HG03521 (cell line): Measurements from ENCODE around the gene HSDL2.
"Not testable (repeated sequence)": the region's sequence is repeated elsewhere in the genome, so short reads cannot be mapped to it uniquely, and the experiment has no call there.

Source experiments
- ATAC-seq: cut with Tn5 transposase; IDR thresholded peaks from one replicate; pipeline ENCODE4 v1.9.1; 2021; ENCODE audit warnings: mild to moderate bottlenecking, moderate library complexity; ENCODE audit not compliant: unreplicated experiment

Gene HSDL2

DNA sequence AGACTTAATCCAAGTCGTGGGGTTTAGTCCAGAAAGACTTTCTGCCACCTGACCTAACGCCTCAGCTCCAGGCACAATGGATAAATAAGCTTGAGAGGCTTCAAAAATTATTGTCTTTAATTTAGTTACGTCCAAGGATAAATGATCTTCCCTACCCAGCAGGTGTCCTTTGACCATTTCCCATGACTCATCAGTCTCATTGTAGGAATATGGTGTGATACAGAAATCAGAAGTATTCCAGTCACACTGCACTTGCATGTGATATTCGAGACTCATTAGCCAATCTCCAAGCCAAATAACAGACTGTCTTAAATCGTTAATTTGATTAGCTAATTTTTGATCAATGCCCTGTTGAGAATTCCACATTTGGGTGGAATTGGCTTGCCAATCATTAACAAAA is 13.2 kb downstream of the HSDL2 start:
- not testable (repeated sequence) for ATAC-seq

DNA sequence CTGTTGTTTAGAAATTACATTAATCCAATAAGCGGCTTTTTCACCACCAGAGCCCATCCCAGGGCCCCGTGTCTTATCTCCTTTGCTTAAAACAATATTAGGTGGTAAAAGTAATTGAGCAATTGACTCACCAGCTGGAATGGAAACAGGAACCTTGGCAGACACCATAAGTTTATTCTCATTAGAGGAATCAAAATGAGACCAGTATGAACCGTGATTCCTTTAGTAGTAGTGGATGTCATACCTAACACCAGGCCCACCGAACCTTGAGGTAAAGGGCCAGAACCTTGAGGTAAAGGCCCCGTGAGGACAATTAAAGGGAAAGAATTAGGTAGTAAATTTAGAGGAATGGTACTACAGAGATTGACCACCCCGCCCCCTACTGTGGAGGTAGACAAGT is 16.5 kb downstream of the HSDL2 start:
- no peak for ATAC-seq

DNA sequence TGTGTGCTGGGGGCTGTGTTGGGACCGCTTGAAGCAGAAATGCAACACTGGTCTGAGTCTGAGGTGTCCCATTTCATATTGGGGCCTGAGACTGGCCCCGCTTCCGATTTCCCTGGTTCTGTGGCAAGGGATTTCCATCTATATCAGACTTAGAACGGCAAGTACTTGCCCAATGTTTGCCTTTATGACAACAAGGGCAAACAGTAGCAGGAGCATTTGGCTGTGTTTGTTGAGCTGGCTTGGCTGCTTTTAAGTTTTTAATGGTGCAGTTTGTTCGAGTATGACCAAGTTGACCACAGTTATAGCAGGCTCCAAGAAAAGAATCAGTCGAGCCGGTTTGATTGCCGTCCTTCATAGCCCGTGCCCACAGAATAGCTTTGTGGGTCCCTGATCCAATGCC is 17.0 kb downstream of the HSDL2 start:
- no peak for ATAC-seq

DNA sequence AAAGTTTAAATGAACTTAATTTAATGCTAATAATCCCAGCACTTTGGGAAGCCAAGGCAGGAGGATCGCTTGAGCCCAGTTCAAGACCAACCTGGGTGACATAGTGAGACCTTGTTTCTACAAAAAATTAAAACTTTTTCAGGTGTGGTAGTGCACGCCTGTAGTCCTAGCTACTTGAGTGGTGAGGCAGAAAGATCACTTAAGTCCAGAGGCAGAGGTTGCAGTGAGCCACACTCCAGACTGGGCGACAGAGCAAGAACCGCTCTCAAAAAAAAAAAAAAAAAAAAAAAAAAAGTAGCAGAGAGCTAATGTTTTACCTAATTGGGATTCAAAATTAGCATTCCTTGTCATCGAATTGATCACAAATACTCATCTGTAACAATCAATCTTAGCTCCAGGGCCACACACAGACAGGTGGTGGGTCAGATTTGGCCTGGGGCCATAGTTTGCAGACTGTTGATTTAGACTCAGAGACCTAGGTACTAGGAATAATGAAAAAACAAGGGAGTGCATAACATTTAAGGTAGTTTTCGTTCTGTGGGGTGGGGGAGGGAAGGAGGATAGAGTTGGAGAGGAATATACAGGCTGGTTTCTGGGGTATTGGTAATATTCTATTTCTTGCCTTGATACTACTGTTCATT is 21.4 kb downstream of the HSDL2 start:
- no peak for ATAC-seq

DNA sequence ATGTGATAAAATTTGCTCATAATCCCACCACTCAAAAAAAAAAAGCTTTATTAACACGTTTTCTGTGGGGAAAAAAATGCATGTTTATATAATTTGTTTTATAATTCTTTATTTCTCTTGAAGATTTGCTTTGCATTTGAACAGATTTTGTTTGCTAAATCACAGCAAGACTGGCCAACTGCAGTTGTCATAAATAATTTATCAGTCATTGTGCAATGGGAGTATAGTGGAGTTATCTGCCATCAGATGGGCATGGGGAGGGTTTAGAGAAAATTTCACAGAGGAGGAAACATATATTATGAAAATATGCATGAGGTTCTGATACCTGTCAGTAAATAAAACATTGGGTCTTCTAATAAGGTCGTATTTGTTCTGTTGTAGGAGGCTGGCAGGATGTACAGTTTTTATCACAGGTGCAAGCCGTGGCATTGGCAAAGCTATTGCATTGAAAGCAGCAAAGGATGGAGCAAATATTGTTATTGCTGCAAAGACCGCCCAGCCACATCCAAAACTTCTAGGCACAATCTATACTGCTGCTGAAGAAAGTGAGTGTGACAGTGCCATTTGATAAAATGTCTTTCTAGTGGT is 23.8 kb downstream of the HSDL2 start:
- no peak for ATAC-seq

DNA sequence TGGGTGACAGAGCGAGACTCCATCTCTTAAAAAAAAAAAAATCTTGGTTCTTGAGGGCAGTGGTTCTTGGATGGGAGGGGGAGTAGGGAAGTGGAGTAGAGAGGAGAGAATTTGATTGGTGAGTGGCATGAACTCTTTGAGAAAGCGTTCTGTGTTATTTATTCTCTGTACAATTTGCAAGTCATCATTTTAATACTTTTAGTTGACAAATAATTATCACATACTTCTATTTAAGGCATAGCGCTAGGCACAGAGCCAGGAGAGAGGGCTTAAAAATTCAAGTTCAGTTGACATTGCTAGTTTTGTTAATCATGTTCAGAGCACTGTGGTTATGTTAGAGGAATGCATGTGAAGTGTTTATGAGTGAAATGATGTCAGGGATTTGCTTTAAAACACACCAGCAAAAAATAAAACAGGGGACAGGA is 24.6 kb downstream of the HSDL2 start:
- no peak for ATAC-seq

DNA sequence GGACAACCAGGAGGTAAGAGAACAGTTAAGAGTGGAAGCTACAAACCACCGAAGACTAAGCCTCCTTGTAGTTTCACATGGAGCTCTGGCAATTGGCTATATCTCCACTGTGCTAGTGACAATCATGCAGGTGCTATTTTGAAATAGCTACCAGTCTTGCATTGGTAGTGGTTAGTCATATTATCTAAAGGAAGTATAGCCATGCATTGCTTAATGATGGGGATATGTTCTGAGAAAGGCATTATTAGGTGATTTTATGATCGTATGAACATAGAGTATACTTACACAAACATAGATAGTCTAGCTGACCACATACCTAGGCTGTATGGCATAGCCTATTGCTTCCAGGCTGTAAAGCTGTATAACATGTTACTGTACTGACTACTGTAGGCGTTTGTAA is 28.4 kb downstream of the HSDL2 start:
- no peak for ATAC-seq

DNA sequence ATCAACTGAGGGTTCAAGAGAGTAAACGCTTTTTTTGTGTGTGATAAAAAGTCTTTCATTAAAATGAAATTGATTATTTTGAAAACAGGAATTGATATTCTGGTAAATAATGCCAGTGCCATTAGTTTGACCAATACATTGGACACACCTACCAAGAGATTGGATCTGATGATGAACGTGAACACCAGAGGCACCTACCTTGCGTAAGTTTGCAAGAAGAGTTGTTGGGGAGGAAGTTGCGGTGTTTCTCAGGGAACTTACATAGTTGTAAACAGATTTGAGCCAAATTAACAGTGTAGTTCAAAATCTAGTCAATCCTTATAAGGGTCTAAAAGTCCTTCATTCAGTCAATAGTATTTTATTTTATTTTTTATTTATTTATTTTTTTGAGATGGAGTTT is 28.9 kb downstream of the HSDL2 start:
- ATAC-seq: no peak

DNA sequence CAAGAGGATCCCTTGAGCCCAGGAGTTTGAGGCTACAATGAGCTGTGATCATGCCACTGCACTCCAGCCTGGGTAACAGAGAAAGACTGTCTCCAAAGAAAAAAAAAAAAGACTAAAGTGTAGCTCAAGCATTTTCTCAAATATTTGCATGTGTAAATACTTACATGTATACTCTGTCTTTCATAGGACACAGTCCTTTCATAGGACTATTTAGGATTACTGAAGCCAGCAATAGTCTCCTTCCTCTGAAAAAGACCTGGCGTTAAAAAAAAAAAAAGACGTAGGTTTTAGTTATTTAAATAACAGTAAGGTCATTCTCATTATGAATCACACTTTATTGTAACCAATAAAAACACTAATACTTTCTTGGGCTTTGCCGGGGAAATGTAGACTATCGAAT is 29.9 kb downstream of the HSDL2 start:
- no peak for ATAC-seq

DNA sequence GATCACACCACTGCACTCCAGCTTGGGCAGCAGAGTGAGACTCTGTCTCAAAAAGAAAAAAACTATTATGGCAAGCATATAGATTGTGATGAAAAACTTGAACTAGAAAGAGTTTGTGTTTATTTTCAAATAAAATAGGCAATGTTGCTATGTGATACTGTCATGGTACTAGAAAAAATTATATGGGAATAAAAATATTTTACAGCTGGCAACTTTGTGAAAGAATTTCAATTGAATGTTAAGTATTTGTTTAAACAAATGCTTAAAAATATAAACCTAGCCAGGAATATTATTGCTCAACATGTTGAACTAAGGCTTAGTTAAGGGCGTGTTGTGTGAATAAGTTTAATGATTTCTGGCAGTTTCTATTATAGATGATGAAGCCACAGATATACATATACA is 31.7 kb downstream of the HSDL2 start:
- no peak for ATAC-seq

DNA sequence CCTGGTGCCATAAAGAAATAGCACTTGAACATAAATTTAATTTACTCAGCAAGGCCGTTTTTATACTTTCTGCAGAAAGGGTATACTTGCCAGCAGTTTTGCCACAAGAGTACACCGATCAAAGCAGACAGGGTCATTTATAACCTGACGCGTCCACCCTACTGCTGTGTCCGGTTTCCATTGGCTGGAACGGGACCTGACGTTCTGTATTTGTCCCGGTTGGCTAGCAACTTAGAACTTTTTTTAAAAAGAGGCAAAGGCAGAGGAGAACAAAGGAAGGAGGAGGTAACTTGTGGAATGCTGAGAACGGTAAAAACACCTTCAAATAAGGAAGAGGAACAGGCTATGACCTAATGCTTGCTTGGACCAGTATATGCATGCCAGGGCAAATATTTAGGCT is 33.8 kb downstream of the HSDL2 start:
- not testable (repeated sequence) for ATAC-seq

DNA sequence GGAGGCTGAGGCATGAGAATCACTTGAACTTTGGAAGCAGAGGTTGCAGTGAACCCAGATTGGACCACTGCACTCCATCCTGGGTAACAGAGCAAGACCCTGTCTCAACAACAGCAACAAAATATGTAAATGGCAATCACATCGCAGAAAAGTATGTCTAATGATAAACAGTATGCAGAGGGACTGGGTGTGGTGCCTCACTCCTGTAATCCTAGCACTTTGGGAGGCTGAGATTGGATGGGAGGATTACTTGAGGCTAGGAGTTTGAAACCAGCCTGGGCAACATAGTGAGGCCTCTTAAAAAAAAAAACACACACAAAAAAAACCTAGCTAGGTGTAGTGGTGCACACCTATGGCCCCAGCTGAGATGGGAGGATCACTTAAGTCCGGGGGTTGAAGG is 40.3 kb downstream of the HSDL2 start:
- ATAC-seq: no peak

DNA sequence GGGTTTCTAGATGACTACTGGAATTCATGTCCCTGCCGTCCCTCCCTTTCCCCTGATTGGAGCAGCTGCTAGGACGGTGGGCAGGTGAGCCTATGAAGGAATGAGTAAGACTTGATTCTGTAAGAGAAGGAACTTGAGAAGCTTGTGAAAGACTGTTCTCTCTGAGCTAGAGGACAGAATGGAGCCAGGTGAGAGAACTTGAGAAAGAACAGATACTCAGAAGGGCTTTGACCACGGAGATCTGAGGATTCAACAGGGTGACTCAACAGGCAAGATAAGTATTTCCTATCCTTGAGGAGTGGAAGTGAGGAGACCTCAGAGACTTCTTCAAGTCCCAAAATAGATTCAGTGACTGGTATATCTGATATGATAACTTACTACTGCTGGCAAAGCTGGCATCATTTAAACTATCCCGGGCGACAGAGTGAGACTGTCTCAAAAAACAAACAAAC is 41.9 kb downstream of the HSDL2 start:
- ATAC-seq: no peak

DNA sequence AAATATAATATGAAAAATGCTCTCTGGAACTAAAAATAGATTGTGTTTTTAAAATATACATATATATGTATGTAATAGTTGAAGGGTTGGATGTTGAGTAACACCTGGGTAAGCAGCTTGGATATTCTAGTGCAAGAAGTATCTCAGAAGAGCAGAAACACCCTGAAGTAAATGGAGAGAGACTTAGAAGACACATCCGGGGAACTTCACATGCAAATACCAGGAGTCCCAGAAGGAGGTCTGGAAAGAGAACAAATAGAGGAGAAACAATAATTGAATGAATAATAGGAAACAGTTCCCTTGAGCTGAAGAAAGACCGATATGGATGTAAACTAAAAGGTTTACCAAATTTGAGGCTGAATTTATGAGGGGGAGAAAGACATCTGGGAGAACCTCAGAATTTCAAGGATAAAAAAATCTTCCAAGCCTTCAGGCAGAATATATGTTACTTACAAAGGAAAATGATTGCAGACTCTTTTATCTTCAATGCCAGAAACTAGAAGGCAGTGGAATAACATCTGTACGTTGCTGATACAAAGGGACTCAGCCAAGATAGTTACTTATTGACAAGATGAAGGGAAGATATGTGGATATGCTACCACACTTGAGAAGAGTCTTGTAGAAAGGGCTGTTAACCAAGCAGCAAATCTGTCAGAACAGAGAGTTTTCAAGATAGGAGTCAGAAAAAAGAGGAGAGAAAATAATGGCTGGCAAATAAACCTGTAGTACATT is 42.7 kb downstream of the HSDL2 start:
- no peak for ATAC-seq

DNA sequence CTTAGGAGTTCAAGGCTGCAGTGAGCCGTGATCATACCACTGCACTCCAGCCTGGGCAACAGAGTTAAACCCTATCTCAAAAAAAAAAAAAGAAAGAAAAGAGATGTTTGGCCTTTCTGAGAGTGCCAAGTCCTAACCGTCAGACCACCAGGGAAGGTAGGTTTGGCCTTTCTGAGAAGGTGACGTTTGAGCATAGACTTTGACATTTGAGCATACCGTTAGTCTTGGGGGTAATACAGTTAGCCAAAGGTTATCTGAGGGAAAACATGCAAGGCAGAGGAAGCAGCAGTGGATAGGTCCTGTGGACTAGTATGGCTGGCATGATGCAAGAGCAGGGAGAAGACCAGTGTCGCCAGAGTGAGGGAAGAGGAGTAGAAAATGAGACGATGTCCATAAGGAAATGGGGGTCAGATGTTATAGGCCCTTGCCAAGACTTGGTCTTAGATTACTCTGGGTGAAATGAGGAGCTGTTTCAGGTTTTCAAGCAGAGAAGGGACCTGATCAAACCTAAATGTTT is 50.2 kb downstream of the HSDL2 start:
- ATAC-seq: no peak

DNA sequence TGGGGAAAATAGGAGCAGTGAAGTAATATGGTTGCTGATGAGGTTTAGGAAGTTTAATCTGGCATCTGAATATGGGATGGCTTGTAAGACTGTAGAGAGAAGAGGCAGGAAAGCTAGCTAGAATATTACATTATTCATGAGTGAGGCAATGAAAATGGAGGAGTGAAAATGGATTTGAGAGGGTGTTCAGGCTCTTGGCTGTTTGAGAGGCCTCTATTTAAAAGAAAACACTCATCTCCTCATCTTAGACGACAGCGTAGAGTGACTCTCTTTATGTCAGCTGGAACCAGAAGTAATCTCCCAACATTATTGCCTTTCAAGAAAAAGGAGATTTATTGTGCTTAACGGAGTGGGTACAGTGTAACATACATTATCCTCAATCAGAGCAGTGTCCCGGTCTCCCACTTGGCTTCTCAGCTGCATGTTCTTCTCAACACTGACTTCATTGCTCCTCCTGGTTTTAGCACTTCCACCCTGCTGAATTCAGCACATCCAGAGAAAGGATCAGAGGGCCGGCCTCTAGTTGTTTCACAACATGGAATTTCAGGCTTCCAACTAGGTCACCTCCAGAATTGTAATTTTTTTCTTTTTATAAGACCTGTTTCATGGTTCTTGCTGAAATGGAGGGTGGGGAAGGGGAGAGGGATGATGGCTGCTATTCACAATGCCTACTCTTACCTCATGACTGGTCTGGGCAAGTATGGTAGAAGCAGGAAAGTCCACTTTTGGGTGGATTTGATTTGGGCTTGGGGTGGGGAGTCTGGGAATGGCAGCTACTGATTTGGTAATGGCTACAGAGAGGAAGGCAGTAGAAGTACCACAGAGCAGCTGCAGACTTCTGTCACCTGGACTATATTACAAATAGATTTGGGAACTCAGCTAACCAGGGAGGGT is 53.8 kb downstream of the HSDL2 start:
- ATAC-seq: no peak

DNA sequence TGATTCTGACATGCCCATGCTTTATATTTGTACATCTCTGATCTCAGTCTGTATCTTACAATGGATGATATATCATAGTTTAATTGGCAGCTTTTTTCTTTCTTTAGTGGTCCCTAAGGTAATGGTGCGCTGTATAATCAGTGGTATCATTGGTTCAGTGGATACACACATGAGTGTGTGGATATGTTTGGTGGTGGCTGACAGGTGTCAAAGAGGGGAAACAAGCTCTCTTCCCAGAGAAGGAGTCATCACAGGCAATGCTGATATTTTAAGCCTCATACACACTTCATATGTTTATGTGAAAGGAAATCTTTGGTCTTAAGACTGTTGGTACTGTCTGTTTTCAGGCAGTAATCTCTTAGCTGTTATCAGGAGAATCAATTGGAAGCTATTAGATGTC is 54.6 kb downstream of the HSDL2 start:
- no peak for ATAC-seq

DNA sequence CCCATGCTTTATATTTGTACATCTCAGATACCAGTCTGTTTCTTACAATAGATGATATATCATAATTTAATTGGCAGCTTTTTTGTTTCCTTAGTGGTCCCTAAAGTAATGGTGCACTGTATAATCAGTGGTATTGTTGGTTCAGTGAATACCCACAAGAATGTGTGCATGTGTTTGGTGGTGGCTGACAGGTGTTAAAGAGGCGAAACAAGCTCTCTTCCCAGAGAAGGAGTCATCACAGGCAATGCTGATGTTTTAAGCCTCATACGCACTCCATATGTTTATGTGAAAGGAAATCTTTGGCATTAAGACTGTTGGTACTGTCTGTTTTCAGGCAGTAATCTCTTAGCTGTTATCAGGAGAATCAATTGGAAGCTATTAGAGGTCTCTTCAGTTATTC is 57.5 kb downstream of the HSDL2 start:
- ATAC-seq: no peak

DNA sequence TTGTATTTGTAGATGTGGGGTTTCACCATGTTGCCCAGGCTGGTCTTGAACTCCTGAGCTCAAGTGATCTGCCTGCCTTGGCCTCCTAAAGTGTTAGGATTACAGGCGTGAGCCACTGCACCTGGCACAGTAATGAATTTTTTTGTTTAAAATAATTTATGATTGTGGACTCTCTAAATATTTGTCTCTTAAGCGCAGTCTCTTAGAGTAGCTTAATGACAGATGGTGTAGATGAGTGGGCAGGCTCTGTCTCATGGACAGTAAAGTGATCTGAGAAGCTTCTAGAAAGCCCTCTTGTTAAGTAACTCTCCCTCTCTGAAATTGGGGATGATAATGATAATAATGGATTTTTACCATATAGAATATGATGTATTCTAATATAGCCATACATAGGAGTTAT is 59.3 kb downstream of the HSDL2 start:
- no peak for ATAC-seq

DNA sequence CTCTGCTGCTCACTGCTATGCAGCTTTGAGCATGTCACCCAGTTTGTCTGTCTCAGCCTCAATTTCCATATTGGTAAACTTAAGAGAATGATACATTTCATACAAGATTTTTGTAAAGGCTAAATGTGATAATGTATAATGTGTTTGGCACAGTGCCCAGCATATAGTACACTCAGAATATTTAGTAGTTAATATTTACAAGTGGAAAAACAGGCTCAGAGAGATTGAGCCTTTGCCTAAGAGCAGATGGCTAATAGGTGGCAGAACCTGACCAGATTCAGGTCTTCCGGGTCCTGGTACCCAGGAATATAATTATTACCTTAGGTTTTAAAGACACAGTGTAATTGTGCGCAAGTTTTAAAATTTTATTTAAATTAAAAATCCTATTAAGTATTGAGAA is 59.9 kb downstream of the HSDL2 start:
- no peak for ATAC-seq

DNA sequence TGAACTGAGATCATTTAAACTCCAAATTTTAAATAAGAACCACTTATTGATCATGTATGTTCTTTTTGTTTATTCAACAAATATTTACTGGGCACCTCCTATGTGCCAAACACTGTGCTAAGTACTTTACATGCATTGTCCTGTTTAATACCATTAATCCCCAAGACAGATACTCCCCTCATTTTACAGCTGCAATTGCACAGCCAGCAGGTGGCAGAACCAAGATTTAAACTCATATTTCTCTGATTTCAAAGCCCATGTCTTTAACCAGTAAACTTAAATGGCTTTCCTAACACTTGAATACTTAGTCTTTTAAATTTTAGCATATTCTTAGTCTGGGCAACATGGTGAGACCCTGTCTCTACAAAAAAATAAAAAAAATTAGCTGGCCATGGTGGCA is 63.3 kb downstream of the HSDL2 start:
- no peak for ATAC-seq
